ENCODE data around the gene PAAF1.

The PAAF1 gene

GRCh38 chr11:73888244-73888643 is 11.4 kb downstream of the PAAF1 start:
- TF ChIP-seq CTCF (IDR thresholded peaks at IDR 0.05; ENCODE audit: low read depth, low read length, poor library complexity, severe bottlenecking) = no peak
- TF ChIP-seq EZH2phosphoT487 (IDR thresholded peaks at IDR 0.05; ENCODE audit: borderline replicate concordance, low read length) = no peak
- Histone ChIP-seq H4K20me1 (ENCODE audit: control insufficient read depth, insufficient read depth, low read depth, low read length) (no peaks in the 10 kb centered on the region), H3K9me2 (replicated peaks; ENCODE audit: control insufficient read depth, low read length) (no peaks in the 10 kb centered on the region), H3K4me2 (ENCODE audit: low read length) (no peak overlapping the region), H3F3A (ENCODE audit: control insufficient read depth, insufficient read depth) (no peaks in the 10 kb centered on the region), H3K36me3 (ENCODE audit: control insufficient read depth, low read length) (peaks cover 44% of the 10 kb centered on the region), H3K9me3 (ENCODE audit: control insufficient read depth, insufficient read depth, low read length) (no peaks in the 10 kb centered on the region), H3K27ac (ENCODE audit: low read depth, low read length) (no peak overlapping the region), H3K4me3 (ENCODE audit: low read length) (no peak overlapping the region), H3K27me3 (ENCODE audit: control insufficient read depth, low read length) (no peaks in the 10 kb centered on the region), H3K4me1 (ENCODE audit: control insufficient read depth, low read length) (no peaks in the 10 kb centered on the region), H3K79me2 (ENCODE audit: control insufficient read depth, low read length) (no peaks in the 10 kb centered on the region)

- no peak overlapping the region for H3K4me3 ChIP-seq (ENCODE audit: low read length)
- peaks cover 41% of the 10 kb centered on the region for H3K36me3 ChIP-seq (ENCODE audit: control insufficient read depth, low read length)
- H3K79me2 ChIP-seq (ENCODE audit: control insufficient read depth, low read length) = no peaks in the 10 kb centered on the region
- no peak for TF ChIP-seq CTCF (IDR thresholded peaks at IDR 0.05; ENCODE audit: low read depth, low read length, poor library complexity, severe bottlenecking)
- TF ChIP-seq EZH2phosphoT487 (IDR thresholded peaks at IDR 0.05; ENCODE audit: borderline replicate concordance, low read length) = no peak
- H3K27ac ChIP-seq (ENCODE audit: low read depth, low read length) = no peak overlapping the region
- no peak overlapping the region for H3K4me2 ChIP-seq (ENCODE audit: low read length)
- no peaks in the 10 kb centered on the region for H3K9me3 ChIP-seq (ENCODE audit: control insufficient read depth, insufficient read depth, low read length)
- no peaks in the 10 kb centered on the region for H3K9me2 ChIP-seq (replicated peaks; ENCODE audit: control insufficient read depth, low read length)
- H3K4me1 ChIP-seq (ENCODE audit: control insufficient read depth, low read length) = no peaks in the 10 kb centered on the region
- no peaks in the 10 kb centered on the region for H3K27me3 ChIP-seq (ENCODE audit: control insufficient read depth, low read length)
- no peaks in the 10 kb centered on the region for H3F3A ChIP-seq (ENCODE audit: control insufficient read depth, insufficient read depth)
- H4K20me1 ChIP-seq (ENCODE audit: control insufficient read depth, insufficient read depth, low read depth, low read length) = no peaks in the 10 kb centered on the region
These were observed 12.2 kb downstream of the PAAF1 start for GRCh38 chr11:73889019-73889418.

DNA sequence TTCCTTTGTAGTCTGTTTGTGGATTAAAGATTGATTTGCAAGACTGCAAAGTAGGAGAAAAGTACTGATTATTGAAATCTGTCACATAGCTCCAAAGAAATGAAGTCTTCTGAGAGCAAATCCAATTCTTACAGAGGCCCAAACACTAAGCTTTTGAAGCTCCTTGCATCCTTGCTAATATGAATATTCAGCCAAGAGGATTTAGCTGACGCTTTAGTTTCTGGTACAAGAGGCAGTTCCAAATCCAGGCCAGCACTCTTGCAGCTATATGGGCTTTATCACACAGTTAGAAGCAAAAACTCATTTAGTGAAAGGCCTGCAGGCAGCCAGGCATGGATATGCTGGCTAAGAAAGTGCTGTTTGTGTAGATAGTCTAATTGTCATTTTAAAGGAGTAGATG is 12.7 kb downstream of the PAAF1 start:
- Histone ChIP-seq H3K27ac (ENCODE audit: low read depth, low read length) (no peak overlapping the region), H3K9me2 (replicated peaks; ENCODE audit: control insufficient read depth, low read length) (no peaks in the 10 kb centered on the region), H4K20me1 (ENCODE audit: control insufficient read depth, insufficient read depth, low read depth, low read length) (no peaks in the 10 kb centered on the region), H3K4me2 (ENCODE audit: low read length) (no peak overlapping the region), H3F3A (ENCODE audit: control insufficient read depth, insufficient read depth) (no peaks in the 10 kb centered on the region), H3K36me3 (ENCODE audit: control insufficient read depth, low read length) (peaks cover 41% of the 10 kb centered on the region), H3K9me3 (ENCODE audit: control insufficient read depth, insufficient read depth, low read length) (no peaks in the 10 kb centered on the region), H3K79me2 (ENCODE audit: control insufficient read depth, low read length) (no peaks in the 10 kb centered on the region), H3K27me3 (ENCODE audit: control insufficient read depth, low read length) (no peaks in the 10 kb centered on the region), H3K4me1 (ENCODE audit: control insufficient read depth, low read length) (no peaks in the 10 kb centered on the region), H3K4me3 (ENCODE audit: low read length) (no peak overlapping the region)
- TF ChIP-seq EZH2phosphoT487 (IDR thresholded peaks at IDR 0.05; ENCODE audit: borderline replicate concordance, low read length) = no peak
- TF ChIP-seq CTCF (IDR thresholded peaks at IDR 0.05; ENCODE audit: low read depth, low read length, poor library complexity, severe bottlenecking) = no peak

- peaks cover 44% of the 10 kb centered on the region for H3K36me3 ChIP-seq (ENCODE audit: control insufficient read depth, low read length)
- no peaks in the 10 kb centered on the region for H3F3A ChIP-seq (ENCODE audit: control insufficient read depth, insufficient read depth)
- H3K79me2 ChIP-seq (ENCODE audit: control insufficient read depth, low read length) = no peaks in the 10 kb centered on the region
- no peaks in the 10 kb centered on the region for H3K4me1 ChIP-seq (ENCODE audit: control insufficient read depth, low read length)
- no peak for TF ChIP-seq CTCF (IDR thresholded peaks at IDR 0.05; ENCODE audit: low read depth, low read length, poor library complexity, severe bottlenecking)
- H3K9me3 ChIP-seq (ENCODE audit: control insufficient read depth, insufficient read depth, low read length) = no peaks in the 10 kb centered on the region
- H4K20me1 ChIP-seq (ENCODE audit: control insufficient read depth, insufficient read depth, low read depth, low read length) = no peaks in the 10 kb centered on the region
- H3K4me2 ChIP-seq (ENCODE audit: low read length) = no peak overlapping the region
- no peak overlapping the region for H3K27ac ChIP-seq (ENCODE audit: low read depth, low read length)
- no peak overlapping the region for H3K4me3 ChIP-seq (ENCODE audit: low read length)
- no peaks in the 10 kb centered on the region for H3K27me3 ChIP-seq (ENCODE audit: control insufficient read depth, low read length)
- H3K9me2 ChIP-seq (replicated peaks; ENCODE audit: control insufficient read depth, low read length) = no peaks in the 10 kb centered on the region
These were observed 16.2 kb downstream of the PAAF1 start for GRCh38 chr11:73893041-73893440.

All from DOHH2 (cell line).